Measurements from ENCODE around the gene VPS54. TPM values are rescaled to one million over a fixed set of nuclear protein-coding genes. Genes with fewer than 3 reads are reported as not detected.
"Not testable (repeated sequence)": the region's sequence is repeated elsewhere in the genome, so short reads cannot be mapped to it uniquely, and the experiment has no call there.

Gene VPS54
- total RNA-seq, 1 donor from 2014 or later: 28.2 TPM

- H3K9me3 Mint-ChIP-seq (ENCODE audit: low read depth): no peaks in the 10 kb centered on the region
These were observed 43.1 kb downstream of the VPS54 start for GRCh38 chr2:63976125-63976510.

GRCh38 chr2:63975437-63976124 is 43.6 kb downstream of the VPS54 start:
- Mint-ChIP-seq H3K27ac (no peak overlapping the region), H3K27me3 (no peaks in the 10 kb centered on the region), H3K4me3 (ENCODE audit: low read depth) (no peak overlapping the region), H3K4me1 (ENCODE audit: low read depth) (no peaks in the 10 kb centered on the region), H3K36me3 (ENCODE audit: insufficient read depth) (peaks cover 30% of the 10 kb centered on the region), H3K9me3 (ENCODE audit: low read depth) (no peaks in the 10 kb centered on the region)
- no peak for TF ChIP-seq CTCF (IDR thresholded peaks at IDR 0.05; ENCODE audit: unreplicated experiment)
- no peak for DNase-seq (ENCODE audit: low spot score, unreplicated experiment)

More at GRCh38 chr2:63976125-63976510, 43.1 kb downstream of the VPS54 start:
- peaks cover 30% of the 10 kb centered on the region for H3K36me3 Mint-ChIP-seq (ENCODE audit: insufficient read depth)
- H3K27ac Mint-ChIP-seq: no peak overlapping the region
- no peak overlapping the region for H3K4me3 Mint-ChIP-seq (ENCODE audit: low read depth)
- H3K27me3 Mint-ChIP-seq: no peaks in the 10 kb centered on the region
- no peaks in the 10 kb centered on the region for H3K4me1 Mint-ChIP-seq (ENCODE audit: low read depth)
- no peak for TF ChIP-seq CTCF (IDR thresholded peaks at IDR 0.05; ENCODE audit: unreplicated experiment)
- no peak for DNase-seq (ENCODE audit: low spot score, unreplicated experiment)

GRCh38 chr2:63975036-63975435 is 44.2 kb downstream of the VPS54 start:
- H3K4me3 Mint-ChIP-seq (ENCODE audit: low read depth); H3K4me1 Mint-ChIP-seq (ENCODE audit: low read depth); H3K27me3 Mint-ChIP-seq; H3K27ac Mint-ChIP-seq; H3K9me3 Mint-ChIP-seq (ENCODE audit: low read depth); DNase-seq (ENCODE audit: low spot score, unreplicated experiment): not testable (repeated sequence)
- peaks cover 25% of the 10 kb centered on the region for H3K36me3 Mint-ChIP-seq (ENCODE audit: insufficient read depth)

- no peaks in the 10 kb centered on the region for H3K27me3 Mint-ChIP-seq
- DNase-seq (ENCODE audit: low spot score, unreplicated experiment): no peak
- H3K36me3 Mint-ChIP-seq (ENCODE audit: insufficient read depth): peaks cover 18% of the 10 kb centered on the region
- TF ChIP-seq CTCF (IDR thresholded peaks at IDR 0.05; ENCODE audit: unreplicated experiment): no peak
- peaks cover 4% of the 10 kb centered on the region for H3K4me1 Mint-ChIP-seq (ENCODE audit: low read depth)
- H3K9me3 Mint-ChIP-seq (ENCODE audit: low read depth): no peaks in the 10 kb centered on the region
- no peak overlapping the region for H3K4me3 Mint-ChIP-seq (ENCODE audit: low read depth)
- no peak overlapping the region for H3K27ac Mint-ChIP-seq
These were observed 57.0 kb downstream of the VPS54 start for GRCh38 chr2:63962186-63962585.

GRCh38 chr2:63950414-63950813 is 68.8 kb downstream of the VPS54 start:
- Mint-ChIP-seq H3K27me3 (no peaks in the 10 kb centered on the region), H3K36me3 (ENCODE audit: insufficient read depth) (peaks cover 34% of the 10 kb centered on the region), H3K27ac (no peak overlapping the region), H3K4me3 (ENCODE audit: low read depth) (no peak overlapping the region), H3K9me3 (ENCODE audit: low read depth) (peaks cover 18% of the 10 kb centered on the region), H3K4me1 (ENCODE audit: low read depth) (no peaks in the 10 kb centered on the region)
- DNase-seq (ENCODE audit: low spot score, unreplicated experiment): no peak
- no peak for TF ChIP-seq CTCF (IDR thresholded peaks at IDR 0.05; ENCODE audit: unreplicated experiment)

GRCh38 chr2:63942788-63943187 is 76.4 kb downstream of the VPS54 start:
- Mint-ChIP-seq H3K27me3 (no peaks in the 10 kb centered on the region), H3K4me3 (ENCODE audit: low read depth) (no peak overlapping the region), H3K4me1 (ENCODE audit: low read depth) (no peaks in the 10 kb centered on the region), H3K27ac (no peak overlapping the region), H3K36me3 (ENCODE audit: insufficient read depth) (peaks cover 31% of the 10 kb centered on the region), H3K9me3 (ENCODE audit: low read depth) (peaks cover 8% of the 10 kb centered on the region)
- no peak for DNase-seq (ENCODE audit: low spot score, unreplicated experiment)
- TF ChIP-seq CTCF (IDR thresholded peaks at IDR 0.05; ENCODE audit: unreplicated experiment): no peak

GRCh38 chr2:63932104-63932503 is 87.1 kb downstream of the VPS54 start:
- H3K27ac Mint-ChIP-seq; H3K27me3 Mint-ChIP-seq; H3K4me3 Mint-ChIP-seq (ENCODE audit: low read depth); DNase-seq (ENCODE audit: low spot score, unreplicated experiment); H3K4me1 Mint-ChIP-seq (ENCODE audit: low read depth): not testable (repeated sequence)
- Mint-ChIP-seq H3K36me3 (ENCODE audit: insufficient read depth) (peaks cover 51% of the 10 kb centered on the region), H3K9me3 (ENCODE audit: low read depth) (peaks cover 29% of the 10 kb centered on the region)
